Fibroblast of lung (primary cell): ENCODE data around the gene ACOT7. TPM values are rescaled to one million over a fixed set of nuclear protein-coding genes. Genes with fewer than 3 reads are reported as not detected.

ENCODE experiments used
- DNase-seq, 2 donors: peaks; one replicate each; pipeline versions ENCODE4 v3.0.0 to v3.0.0-alpha.2; 2010; ENCODE audit warnings: low read depth in 2 of 2
- H2AFZ ChIP-seq: 2 replicates; pipeline ENCODE4 v1.5.1; 2012; ENCODE audit warnings: low read length, control low read depth, inconsistent platforms
- H3K27ac ChIP-seq: 2 replicates; pipeline ENCODE4 v1.5.1; 2011; ENCODE audit warnings: low read length, control low read depth; ENCODE audit not compliant: insufficient read depth
- H3K27me3 ChIP-seq: 2 replicates; pipeline ENCODE4 v1.5.1; 2011; ENCODE audit warnings: mild to moderate bottlenecking, low read length; ENCODE audit not compliant: control insufficient read depth, insufficient read depth
- H3K36me3 ChIP-seq: 2 replicates; pipeline ENCODE4 v1.5.1; 2011; ENCODE audit warnings: low read length; ENCODE audit not compliant: control insufficient read depth, insufficient read depth
- H3K4me1 ChIP-seq: 2 replicates; pipeline ENCODE4 v1.5.1; 2011; ENCODE audit warnings: low read length; ENCODE audit not compliant: control insufficient read depth, insufficient read depth; ENCODE audit errors: extremely low read depth
- H3K4me2 ChIP-seq: 2 replicates; pipeline ENCODE4 v1.5.1; 2011; ENCODE audit warnings: low read length, control low read depth; ENCODE audit not compliant: insufficient read depth; ENCODE audit errors: extremely low read depth
- H3K4me3 ChIP-seq, 4 experiments: fragments of 200-600 bp in 1 of 4; sonication (generic) in 1 of 4; replicated peaks in 1 of 4; 2 replicates each; pipeline ENCODE4 v1.5.1; 2011 to 2016; ENCODE audit warnings: low read length in 4 of 4, low read depth in 3 of 4, mild to moderate bottlenecking in 3 of 4, control low read depth in 2 of 4, inconsistent platforms in 1 of 4, mixed read lengths in 1 of 4; ENCODE audit not compliant: insufficient read depth in 1 of 4; ENCODE audit errors: control extremely low read depth in 1 of 4
- H3K79me2 ChIP-seq: 2 replicates; pipeline ENCODE4 v1.5.1; 2012; ENCODE audit warnings: mild to moderate bottlenecking, low read length, inconsistent platforms; ENCODE audit not compliant: control insufficient read depth, insufficient read depth
- H3K9ac ChIP-seq: 2 replicates; pipeline ENCODE4 v1.5.1; 2011; ENCODE audit warnings: mild to moderate bottlenecking, low read length, control low read depth; ENCODE audit not compliant: insufficient read depth
- H3K9me3 ChIP-seq: 2 replicates; pipeline ENCODE4 v1.5.1; 2012; ENCODE audit warnings: low read depth, low read length; ENCODE audit not compliant: control insufficient read depth, insufficient read depth
- H4K20me1 ChIP-seq: 2 replicates; pipeline ENCODE4 v1.5.1; 2011; ENCODE audit warnings: low read length; ENCODE audit not compliant: control insufficient read depth, insufficient read depth; ENCODE audit errors: extremely low read depth
- CTCF ChIP-seq, 2 donors: IDR thresholded peaks in 1 of 2; conservative IDR thresholded peaks in 1 of 2; 1 replicate in 1 of 2; 2 replicates in 1 of 2; pipeline ENCODE4 v1.5.1; 2011 to 2012; ENCODE audit warnings: low read length in 2 of 2, control low read depth in 1 of 2, inconsistent platforms in 1 of 2, low read depth in 1 of 2, mild to moderate bottlenecking in 1 of 2
- EZH2 ChIP-seq: IDR thresholded peaks from 2 replicates; pipeline ENCODE4 v1.5.1; 2012; ENCODE audit warnings: low read length, control low read depth, mild to moderate bottlenecking; ENCODE audit errors: missing control alignments
- polyA plus RNA-seq, 2 donors: library from polyadenylated mRNA; depleted of rRNA in 1 of 2; stranded (reverse) in 1 of 2; unstranded in 1 of 2; fragments of >200 nt; gene quantifications; 2 replicates each; pipeline ENCODE4 v1.2.1, GENCODE V29; 2011 to 2012; ENCODE audit warnings: missing spikeins in 1 of 2
- total RNA-seq: library from RNA; depleted of rRNA; stranded (reverse); fragments of >200 nt; gene quantifications from 2 replicates; pipeline ENCODE4 v1.2.1, GENCODE V29; 2014

ACOT7 gene
- total and polyA plus RNA-seq, 2 donors (not counting 1 experiment from before 2014, with no cell fraction given): 50.7 to 58.0 TPM

- Histone ChIP-seq H3K27me3 (no peaks in the 10 kb centered on the region), H3K9me3 (no peaks in the 10 kb centered on the region), H3K79me2 (no peaks in the 10 kb centered on the region), H3K36me3 (no peaks in the 10 kb centered on the region), H3K27ac (no peak overlapping the region), H3K4me3 (no peak overlapping the region), H4K20me1 (no peaks in the 10 kb centered on the region), H3K4me1 (no peaks in the 10 kb centered on the region), H3K9ac (no peak overlapping the region), H3K4me2 (no peak overlapping the region), H2AFZ (no peak overlapping the region)
- TF ChIP-seq CTCF (conservative IDR thresholded peaks at IDR 0.05 in 1 of 2, IDR thresholded peaks at IDR 0.05 in 1 of 2; ENCODE audit: low read depth in 1 of 2, low read length in 2 of 2) (no peak), EZH2 (no peak)
- no peak for DNase-seq
These were observed 77.1 kb downstream of the ACOT7 start for GRCh38 chr1:6316240-6317097.

GRCh38 chr1:6314503-6314902, 79.1 kb downstream of the ACOT7 start:
- no peak for TF ChIP-seq CTCF (conservative IDR thresholded peaks at IDR 0.05 in 1 of 2, IDR thresholded peaks at IDR 0.05 in 1 of 2; ENCODE audit: low read depth in 1 of 2, low read length in 2 of 2)
- no peak for TF ChIP-seq EZH2
- no peak overlapping the region for H3K9ac ChIP-seq
- no peak overlapping the region for H2AFZ ChIP-seq
- H3K4me1 ChIP-seq: no peaks in the 10 kb centered on the region
- no peaks in the 10 kb centered on the region for H3K36me3 ChIP-seq
- no peak overlapping the region for H3K4me2 ChIP-seq
- H3K27ac ChIP-seq: no peak overlapping the region
- no peaks in the 10 kb centered on the region for H3K9me3 ChIP-seq
- no peak for DNase-seq
- no peaks in the 10 kb centered on the region for H3K79me2 ChIP-seq
- H3K4me3 ChIP-seq: no peak overlapping the region
- H3K27me3 ChIP-seq: no peaks in the 10 kb centered on the region
- H4K20me1 ChIP-seq: no peaks in the 10 kb centered on the region

GRCh38 chr1:6313393-6314200, 80.0 kb downstream of the ACOT7 start:
- Histone ChIP-seq H3K9ac (no peak overlapping the region), H3K79me2 (no peaks in the 10 kb centered on the region), H3K4me3 (no peak overlapping the region), H4K20me1 (no peaks in the 10 kb centered on the region), H3K27me3 (no peaks in the 10 kb centered on the region), H3K4me1 (no peaks in the 10 kb centered on the region), H3K4me2 (no peak overlapping the region), H3K36me3 (no peaks in the 10 kb centered on the region), H3K27ac (no peak overlapping the region), H2AFZ (no peak overlapping the region), H3K9me3 (no peaks in the 10 kb centered on the region)
- no peak for DNase-seq
- no peak for TF ChIP-seq CTCF (conservative IDR thresholded peaks at IDR 0.05 in 1 of 2, IDR thresholded peaks at IDR 0.05 in 1 of 2; ENCODE audit: low read depth in 1 of 2, low read length in 2 of 2)
- TF ChIP-seq EZH2: no peak
